HG03060 (cell line): ENCODE results near the gene ABI2.
"Not testable (repeated sequence)": the region's sequence is repeated elsewhere in the genome, so short reads cannot be mapped to it uniquely, and the experiment has no call there.

Source experiments
- ATAC-seq: cut with Tn5 transposase; IDR thresholded peaks from one replicate; pipeline ENCODE4 v1.9.1; 2021; ENCODE audit warnings: low read depth, moderate number of reproducible peaks; ENCODE audit not compliant: unreplicated experiment

The ABI2 gene

GRCh38 chr2:203352604-203353255 lies 24.5 kb downstream of the ABI2 start:
- no peak for ATAC-seq

GRCh38 chr2:203354966-203355365 lies 26.8 kb downstream of the ABI2 start:
- no peak for ATAC-seq

- no peak for ATAC-seq
Observed at GRCh38 chr2:203359450-203359849, 31.3 kb downstream of the ABI2 start.

- no peak for ATAC-seq
Observed at GRCh38 chr2:203360833-203361430, 32.7 kb downstream of the ABI2 start.

GRCh38 chr2:203361495-203361894 lies 33.3 kb downstream of the ABI2 start:
- no peak for ATAC-seq

GRCh38 chr2:203361922-203362321 lies 33.7 kb downstream of the ABI2 start:
- ATAC-seq: no peak

GRCh38 chr2:203366639-203367466 lies 38.7 kb downstream of the ABI2 start:
- ATAC-seq: no peak

- not testable (repeated sequence) for ATAC-seq
Observed at GRCh38 chr2:203372706-203373105, 44.5 kb downstream of the ABI2 start.

- no peak for ATAC-seq
Observed at GRCh38 chr2:203376173-203376572, 48.0 kb downstream of the ABI2 start.

- no peak for ATAC-seq
Observed at GRCh38 chr2:203379156-203379555, 51.0 kb downstream of the ABI2 start.

GRCh38 chr2:203383038-203383437 lies 54.8 kb downstream of the ABI2 start:
- ATAC-seq: no peak

GRCh38 chr2:203388153-203388552 lies 60.0 kb downstream of the ABI2 start:
- ATAC-seq: not testable (repeated sequence)

GRCh38 chr2:203394519-203395227 lies 66.5 kb downstream of the ABI2 start:
- no peak for ATAC-seq

GRCh38 chr2:203395858-203396257 lies 67.7 kb downstream of the ABI2 start:
- no peak for ATAC-seq

GRCh38 chr2:203396667-203397066 lies 68.5 kb downstream of the ABI2 start:
- no peak for ATAC-seq

- no peak for ATAC-seq
Observed at GRCh38 chr2:203399031-203399430, 70.8 kb downstream of the ABI2 start.

- ATAC-seq: no peak
Observed at GRCh38 chr2:203400805-203401585, 72.8 kb downstream of the ABI2 start.

GRCh38 chr2:203404996-203405395 lies 76.8 kb downstream of the ABI2 start:
- ATAC-seq: no peak

GRCh38 chr2:203407496-203407895 lies 79.3 kb downstream of the ABI2 start:
- ATAC-seq: no peak
